Uterus (tissue), 4 donors: ENCODE results near the gene MYH2. TPM values are rescaled to one million over a fixed set of nuclear protein-coding genes. Genes with fewer than 3 reads are reported as not detected.

Source experiments
- DNase-seq, 2 donors: peaks; one replicate each; pipeline ENCODE4 v3.0.0-alpha.2; 2019 to 2020
- H3K27ac ChIP-seq, 2 donors: fragments of 200-600 bp; sonication (generic); 1 replicate in 1 of 2; 2 replicates in 1 of 2; pipeline ENCODE4 v1.5.1; 2016 to 2018
- H3K27me3 ChIP-seq, 2 donors: fragments of 200-600 bp; sonication (generic); one replicate each; pipeline ENCODE4 v1.5.1; 2018 to 2019; ENCODE audit warnings: control low read depth in 1 of 2
- H3K36me3 ChIP-seq, 2 donors: fragments of 200-600 bp; sonication (generic); one replicate each; pipeline ENCODE4 v1.5.1; 2019; ENCODE audit warnings: control low read depth in 1 of 2
- H3K4me1 ChIP-seq, 2 donors: fragments of 200-600 bp; sonication (generic); one replicate each; pipeline ENCODE4 v1.5.1; 2018 to 2019; ENCODE audit warnings: control low read depth in 1 of 2
- H3K4me3 ChIP-seq, 2 donors: fragments of 200-600 bp; sonication (generic); 1 replicate in 1 of 2; 2 replicates in 1 of 2; pipeline ENCODE4 v1.5.1; 2018 to 2019; ENCODE audit warnings: mild to moderate bottlenecking in 1 of 2
- H3K9me3 ChIP-seq, 2 donors: fragments of 200-600 bp; sonication (generic); one replicate each; pipeline ENCODE4 v1.5.1; 2019; ENCODE audit warnings: control low read depth in 1 of 2
- POLR2A ChIP-seq, 2 donors: fragments of 450-650 bp; IDR thresholded peaks; one replicate each; pipeline ENCODE4 v1.6.1; 2016; ENCODE audit warnings: antibody characterized with exemption in 2 of 2, mild to moderate bottlenecking in 1 of 2, moderate library complexity in 1 of 2
- intact Hi-C: fragments of 100-400 bp; cut with DNase I; formaldehyde crosslinking; loops from one replicate; pipeline ENCODE4 v1.15.1; 2023; ENCODE audit warnings: low total_unique reads
- total RNA-seq, 4 donors: library from RNA; depleted of rRNA in 3 of 4; stranded (reverse); fragments of >200 nt in 3 of 4; gene quantifications; one replicate each; pipeline versions ENCODE4 v1.1.0 to v1.2.4, GENCODE V29; 2014 to 2023
- TF ChIP-seq, protein P1 (sequence below), 4 experiments: fragments of 200-600 bp in 2 of 4; fragments of 450-650 bp in 2 of 4; sonication (generic) in 2 of 4; IDR thresholded peaks; one replicate each; pipeline ENCODE4 v1.5.1; 2016 to 2019; ENCODE audit warnings: antibody characterized with exemption in 4 of 4, mild to moderate bottlenecking in 2 of 4, moderate library complexity in 1 of 4
- donor health status: DM: yes; HTN: yes; CAD: no.

MYH2 gene
- total RNA-seq, 4 donors from 2014 or later: 0.35 to 2.0 TPM; not detected in 2

- intact Hi-C loops: no loop called here
- H3K9me3 ChIP-seq: peaks cover 0 to 18% of the 10 kb centered on the region in 2 donors
- TF ChIP-seq, protein P1, sequence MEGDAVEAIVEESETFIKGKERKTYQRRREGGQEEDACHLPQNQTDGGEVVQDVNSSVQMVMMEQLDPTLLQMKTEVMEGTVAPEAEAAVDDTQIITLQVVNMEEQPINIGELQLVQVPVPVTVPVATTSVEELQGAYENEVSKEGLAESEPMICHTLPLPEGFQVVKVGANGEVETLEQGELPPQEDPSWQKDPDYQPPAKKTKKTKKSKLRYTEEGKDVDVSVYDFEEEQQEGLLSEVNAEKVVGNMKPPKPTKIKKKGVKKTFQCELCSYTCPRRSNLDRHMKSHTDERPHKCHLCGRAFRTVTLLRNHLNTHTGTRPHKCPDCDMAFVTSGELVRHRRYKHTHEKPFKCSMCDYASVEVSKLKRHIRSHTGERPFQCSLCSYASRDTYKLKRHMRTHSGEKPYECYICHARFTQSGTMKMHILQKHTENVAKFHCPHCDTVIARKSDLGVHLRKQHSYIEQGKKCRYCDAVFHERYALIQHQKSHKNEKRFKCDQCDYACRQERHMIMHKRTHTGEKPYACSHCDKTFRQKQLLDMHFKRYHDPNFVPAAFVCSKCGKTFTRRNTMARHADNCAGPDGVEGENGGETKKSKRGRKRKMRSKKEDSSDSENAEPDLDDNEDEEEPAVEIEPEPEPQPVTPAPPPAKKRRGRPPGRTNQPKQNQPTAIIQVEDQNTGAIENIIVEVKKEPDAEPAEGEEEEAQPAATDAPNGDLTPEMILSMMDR (IDR thresholded peaks at IDR 0.05): no peak
- TF ChIP-seq POLR2A (IDR thresholded peaks at IDR 0.05): no peak
- no peak overlapping the region for H3K27ac ChIP-seq
- no peaks in the 10 kb centered on the region for H3K4me1 ChIP-seq
- H3K4me3 ChIP-seq: no peak overlapping the region
- no peaks in the 10 kb centered on the region for H3K27me3 ChIP-seq
- no peaks in the 10 kb centered on the region for H3K36me3 ChIP-seq
- no peak for DNase-seq
Observed at GRCh38 chr17:10492004-10492403, 57.5 kb downstream of the MYH2 start.

DNA sequence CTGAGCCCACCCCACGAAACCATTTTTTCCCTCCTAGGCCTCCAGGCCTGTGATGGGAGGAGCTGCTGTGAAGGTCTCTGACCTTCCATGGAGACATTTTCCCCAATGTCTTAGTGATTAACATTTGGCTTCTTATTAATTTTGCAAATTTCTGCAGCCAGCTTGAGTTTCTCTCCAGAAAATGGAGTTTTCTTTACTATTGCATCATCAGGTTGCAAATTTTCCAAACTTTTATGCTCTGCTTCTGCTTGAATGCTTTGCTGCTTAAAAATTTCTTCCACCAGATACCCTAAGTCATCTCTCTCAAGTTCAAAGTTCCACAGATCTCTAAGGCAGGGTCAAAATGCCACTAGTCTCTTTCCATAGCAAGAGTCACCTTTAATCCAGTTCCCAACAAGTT is 67.2 kb downstream of the MYH2 start:
- no peaks in the 10 kb centered on the region for H3K27me3 ChIP-seq
- no peak for DNase-seq
- no peaks in the 10 kb centered on the region for H3K4me1 ChIP-seq
- H3K9me3 ChIP-seq: no peaks in the 10 kb centered on the region
- H3K36me3 ChIP-seq: no peaks in the 10 kb centered on the region
- H3K4me3 ChIP-seq: no peak overlapping the region
- TF ChIP-seq, protein P1 (IDR thresholded peaks at IDR 0.05): no peak
- no peak for TF ChIP-seq POLR2A (IDR thresholded peaks at IDR 0.05)
- intact Hi-C loops: no loop called here
- H3K27ac ChIP-seq: no peak overlapping the region

GRCh38 chr17:10477701-10478100 is 71.8 kb downstream of the MYH2 start:
- DNase-seq: no peak
- no peak overlapping the region for H3K4me3 ChIP-seq
- TF ChIP-seq, protein P1 (IDR thresholded peaks at IDR 0.05): no peak
- no peak for TF ChIP-seq POLR2A (IDR thresholded peaks at IDR 0.05)
- no peaks in the 10 kb centered on the region for H3K4me1 ChIP-seq
- intact Hi-C loops: no loop called here
- H3K27me3 ChIP-seq: no peaks in the 10 kb centered on the region
- H3K36me3 ChIP-seq: no peaks in the 10 kb centered on the region
- H3K27ac ChIP-seq: no peak overlapping the region
- no peaks in the 10 kb centered on the region for H3K9me3 ChIP-seq

DNA sequence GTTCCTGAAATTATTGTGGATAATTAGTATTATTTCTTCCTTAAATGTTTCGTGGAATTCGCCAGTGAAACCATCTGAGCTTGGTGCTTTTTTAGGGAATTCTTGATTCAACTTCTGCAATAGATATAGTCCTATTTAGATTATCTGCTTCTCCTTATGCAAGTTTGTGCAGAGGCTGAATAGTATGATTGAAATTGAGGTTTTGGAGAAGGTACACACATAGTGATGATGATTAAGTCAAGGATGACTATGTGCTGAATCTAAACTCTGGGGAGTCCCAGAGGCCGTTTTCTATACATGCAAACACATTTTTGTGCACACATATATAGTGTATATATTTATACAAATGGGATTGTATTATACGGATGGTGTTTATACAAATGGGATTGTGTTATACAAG is 74.9 kb downstream of the MYH2 start:
- intact Hi-C loops: no loop called here
- no peaks in the 10 kb centered on the region for H3K4me1 ChIP-seq
- H3K36me3 ChIP-seq: no peaks in the 10 kb centered on the region
- H3K27ac ChIP-seq: no peak overlapping the region
- TF ChIP-seq POLR2A (IDR thresholded peaks at IDR 0.05): no peak
- TF ChIP-seq, protein P1 (IDR thresholded peaks at IDR 0.05): no peak
- no peaks in the 10 kb centered on the region for H3K27me3 ChIP-seq
- DNase-seq: no peak
- no peaks in the 10 kb centered on the region for H3K9me3 ChIP-seq
- H3K4me3 ChIP-seq: no peak overlapping the region

GRCh38 chr17:10471858-10472257 is 77.6 kb downstream of the MYH2 start:
- Histone ChIP-seq H3K27me3 (no peaks in the 10 kb centered on the region), H3K4me3 (no peak overlapping the region), H3K27ac (no peak overlapping the region), H3K36me3 (no peaks in the 10 kb centered on the region), H3K9me3 (no peaks in the 10 kb centered on the region), H3K4me1 (no peaks in the 10 kb centered on the region)
- no peak for DNase-seq
- TF ChIP-seq, protein P1 (IDR thresholded peaks at IDR 0.05): no peak
- TF ChIP-seq POLR2A (IDR thresholded peaks at IDR 0.05): no peak
- intact Hi-C loops: no loop called here

Other genes starting within 250 kb of the MYH2 start
- not detected for gene MYH13, start 176.7 kb downstream of the MYH2 start, total RNA-seq
- gene MYH8, start 127.7 kb downstream of the MYH2 start, total RNA-seq: not detected
- not detected for gene MYH4, start 80.1 kb downstream of the MYH2 start, total RNA-seq
- under 1 TPM in 1 of 4 donors, not detected in 3; under 0.01 TPM for gene MYH1, start 31.1 kb downstream of the MYH2 start, total RNA-seq
- gene MYH3, start 107.7 kb upstream of the MYH2 start, total RNA-seq: 10 to 100 TPM in 1 of 4 donors, 1 to 10 TPM in 2, under 1 TPM in 1; under 0.01 to 11.9 (median 3.1) TPM
- gene SCO1, start 147.9 kb upstream of the MYH2 start, total RNA-seq: 10 to 100 TPM in 2 of 4 donors, 1 to 10 TPM in 2; 7.4 to 27.0 (median 16.3) TPM
- gene ADPRM, start 147.9 kb upstream of the MYH2 start, total RNA-seq: 10 to 100 TPM; 14.0 to 32.6 (median 17.8) TPM
- 10 to 100 TPM in 1 of 4 donors, 1 to 10 TPM in 2, under 1 TPM in 1; 0.59 to 20.1 (median 5.2) TPM for gene TMEM220, start 180.4 kb upstream of the MYH2 start, total RNA-seq